ENCODE measurements around the gene PNPLA2.

The PNPLA2 gene

DNA sequence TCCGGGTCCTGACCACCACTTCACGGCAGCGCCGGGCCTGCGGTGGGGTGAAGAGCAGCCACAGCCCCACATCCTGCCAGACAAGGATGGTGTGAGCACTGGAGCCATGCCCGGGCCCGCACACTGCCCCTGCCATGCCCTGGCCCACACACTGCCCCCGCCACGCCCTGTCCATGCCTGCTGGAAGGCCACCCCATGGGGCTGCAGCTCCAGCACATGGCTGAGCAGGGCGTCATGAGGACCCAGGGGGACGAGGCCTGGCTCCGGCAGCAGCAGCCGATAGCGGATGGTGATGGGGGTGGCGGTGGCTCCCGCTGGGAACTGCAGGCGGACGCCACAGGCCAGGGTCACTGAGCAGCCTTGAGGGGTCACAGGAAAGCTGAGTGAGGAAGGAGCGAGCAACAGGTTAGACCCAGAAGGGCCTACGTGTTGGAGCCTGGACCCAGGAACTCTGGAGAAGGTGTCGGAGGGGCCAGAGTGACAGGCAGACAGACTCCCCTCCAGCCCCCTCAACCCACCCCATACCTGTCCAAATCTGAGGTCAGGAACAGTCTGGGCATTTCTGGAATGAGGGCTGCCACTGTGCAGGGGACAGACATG lies 16.6 kb upstream of the PNPLA2 start:
- DNase-seq = no peak
- TF ChIP-seq, protein P1, sequence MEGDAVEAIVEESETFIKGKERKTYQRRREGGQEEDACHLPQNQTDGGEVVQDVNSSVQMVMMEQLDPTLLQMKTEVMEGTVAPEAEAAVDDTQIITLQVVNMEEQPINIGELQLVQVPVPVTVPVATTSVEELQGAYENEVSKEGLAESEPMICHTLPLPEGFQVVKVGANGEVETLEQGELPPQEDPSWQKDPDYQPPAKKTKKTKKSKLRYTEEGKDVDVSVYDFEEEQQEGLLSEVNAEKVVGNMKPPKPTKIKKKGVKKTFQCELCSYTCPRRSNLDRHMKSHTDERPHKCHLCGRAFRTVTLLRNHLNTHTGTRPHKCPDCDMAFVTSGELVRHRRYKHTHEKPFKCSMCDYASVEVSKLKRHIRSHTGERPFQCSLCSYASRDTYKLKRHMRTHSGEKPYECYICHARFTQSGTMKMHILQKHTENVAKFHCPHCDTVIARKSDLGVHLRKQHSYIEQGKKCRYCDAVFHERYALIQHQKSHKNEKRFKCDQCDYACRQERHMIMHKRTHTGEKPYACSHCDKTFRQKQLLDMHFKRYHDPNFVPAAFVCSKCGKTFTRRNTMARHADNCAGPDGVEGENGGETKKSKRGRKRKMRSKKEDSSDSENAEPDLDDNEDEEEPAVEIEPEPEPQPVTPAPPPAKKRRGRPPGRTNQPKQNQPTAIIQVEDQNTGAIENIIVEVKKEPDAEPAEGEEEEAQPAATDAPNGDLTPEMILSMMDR (IDR thresholded peaks at IDR 0.05; ENCODE audit: low read depth, low read length) = no peak
- no peaks in the 10 kb centered on the region for H3K27me3 ChIP-seq
- H3K36me3 ChIP-seq = no peaks in the 10 kb centered on the region
- H3K4me1 ChIP-seq = peaks cover 4% of the 10 kb centered on the region; the same call in 1 of the 2 replicates
- no peaks in the 10 kb centered on the region for H3K9me3 ChIP-seq
- no peak overlapping the region for H3K4me3 ChIP-seq (ENCODE audit: low read depth, low read length)

DNA sequence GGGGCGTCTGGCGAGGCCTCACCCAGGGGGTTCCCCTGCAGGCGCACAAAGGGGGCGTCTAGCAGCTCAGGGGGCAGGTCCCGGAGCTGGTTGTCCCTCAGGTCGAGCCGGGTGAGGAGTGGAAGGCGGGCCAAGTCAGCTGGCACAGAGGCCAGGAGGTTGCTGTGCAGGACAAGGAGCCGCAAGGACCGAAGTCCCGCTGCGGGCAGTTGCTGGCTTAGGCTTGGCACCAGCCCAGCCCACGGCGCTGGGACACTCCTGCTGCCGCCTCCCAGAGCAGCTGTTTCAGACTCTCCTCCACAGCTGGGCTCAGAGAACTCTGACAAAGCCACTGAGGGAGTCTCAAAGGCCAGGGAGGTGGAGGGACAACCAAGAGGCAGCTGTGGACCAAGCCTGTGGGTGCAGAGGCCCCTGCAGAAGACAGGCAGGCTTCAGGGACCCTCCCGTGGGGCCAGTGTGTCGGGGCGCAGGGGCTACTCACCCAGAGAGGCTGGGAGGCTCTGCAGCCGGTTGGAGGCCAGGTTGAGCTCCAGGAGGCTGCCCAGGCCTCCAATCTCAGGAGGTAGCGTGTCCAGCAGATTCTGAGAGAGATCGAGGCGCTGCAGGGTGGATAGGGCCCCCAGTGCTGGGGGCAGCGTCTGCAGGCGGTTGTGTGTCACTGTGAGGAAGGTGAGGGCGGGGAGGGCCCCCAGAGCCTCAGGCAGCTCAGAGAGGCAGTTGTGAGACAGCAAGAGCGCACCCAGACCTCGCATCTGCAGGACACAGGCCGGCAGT lies 15.8 kb upstream of the PNPLA2 start:
- no peak overlapping the region for H3K4me3 ChIP-seq (ENCODE audit: low read depth, low read length)
- no peaks in the 10 kb centered on the region for H3K9me3 ChIP-seq
- DNase-seq = no peak
- no peaks in the 10 kb centered on the region for H3K36me3 ChIP-seq
- peaks cover 4% of the 10 kb centered on the region; the same call in 1 of the 2 replicates for H3K4me1 ChIP-seq
- TF ChIP-seq, protein P1 (IDR thresholded peaks at IDR 0.05; ENCODE audit: low read depth, low read length) = no peak
- H3K27me3 ChIP-seq = no peaks in the 10 kb centered on the region

DNA sequence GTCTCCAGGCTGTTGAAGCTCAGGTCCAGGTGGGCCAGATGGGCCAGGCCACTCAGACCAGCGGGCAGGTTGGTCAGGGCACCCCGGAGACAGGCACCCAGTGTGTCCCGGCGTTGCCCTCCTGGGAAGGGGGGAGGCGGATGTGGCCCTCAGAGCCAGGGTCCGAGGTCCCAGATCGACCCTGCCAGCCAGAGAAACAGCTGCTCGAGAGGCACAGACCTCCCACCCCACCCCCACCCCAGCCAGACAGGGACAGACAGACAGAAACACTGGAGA lies 15.3 kb upstream of the PNPLA2 start:
- H3K4me3 ChIP-seq (ENCODE audit: low read depth, low read length) = no peak overlapping the region
- no peaks in the 10 kb centered on the region for H3K36me3 ChIP-seq
- TF ChIP-seq, protein P1 (IDR thresholded peaks at IDR 0.05; ENCODE audit: low read depth, low read length) = no peak

DNA sequence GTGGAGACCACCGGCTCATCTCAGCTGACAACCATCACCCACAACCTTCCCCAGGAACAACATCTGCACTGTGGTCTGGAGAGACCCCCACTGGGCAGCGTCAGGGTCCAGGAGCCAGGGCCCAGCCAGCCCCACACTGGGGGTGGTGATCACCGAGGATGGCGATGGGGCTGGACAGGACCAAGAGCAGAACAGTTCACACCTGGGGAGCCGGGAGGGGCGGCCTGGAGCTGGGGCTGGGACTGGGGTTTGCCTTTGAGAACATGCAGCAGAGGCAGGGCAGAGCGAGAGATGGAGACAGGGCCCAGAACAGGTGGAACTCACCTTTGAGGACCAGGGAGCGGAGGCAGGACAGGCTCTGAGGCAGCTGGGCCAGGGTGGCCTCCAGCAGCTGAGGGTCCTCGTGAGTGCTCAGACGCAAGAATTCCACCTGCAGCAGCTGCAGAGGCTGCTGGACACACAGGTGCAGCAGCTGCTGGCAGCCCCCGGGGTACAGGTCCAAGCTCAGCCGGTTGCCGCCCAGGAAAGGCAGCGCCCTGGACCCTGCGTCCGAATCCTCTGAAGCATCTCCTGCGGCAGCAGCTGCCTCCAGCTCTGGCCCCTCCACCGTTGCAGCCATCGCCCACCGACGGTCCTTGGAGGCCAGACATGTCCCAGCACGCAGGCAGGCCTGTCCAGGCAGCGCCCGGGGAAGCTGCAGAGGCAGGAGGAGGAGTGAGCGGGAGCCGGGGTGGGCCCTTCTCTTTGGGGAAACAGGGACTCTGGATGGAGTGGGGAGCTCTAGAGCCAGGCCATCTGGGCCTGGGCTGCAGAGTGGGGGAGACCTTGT lies 14.7 kb upstream of the PNPLA2 start:
- Histone ChIP-seq H3K4me1 (peaks cover 4% of the 10 kb centered on the region; the same call in 1 of the 2 replicates), H3K27me3 (no peaks in the 10 kb centered on the region), H3K36me3 (no peaks in the 10 kb centered on the region), H3K9me3 (no peaks in the 10 kb centered on the region), H3K4me3 (ENCODE audit: low read depth, low read length) (peak overlapping the region; percentile 41; the same call in 1 of the 2 replicates)
- DNase-seq = no peak
- TF ChIP-seq, protein P1 (IDR thresholded peaks at IDR 0.05; ENCODE audit: low read depth, low read length) = no peak

More for the DNA sequence above, 15.3 kb upstream of the PNPLA2 start:
- H3K4me1 ChIP-seq = peaks cover 4% of the 10 kb centered on the region; the same call in 1 of the 2 replicates
- no peak for DNase-seq
- H3K27me3 ChIP-seq = no peaks in the 10 kb centered on the region
- no peaks in the 10 kb centered on the region for H3K9me3 ChIP-seq

DNA sequence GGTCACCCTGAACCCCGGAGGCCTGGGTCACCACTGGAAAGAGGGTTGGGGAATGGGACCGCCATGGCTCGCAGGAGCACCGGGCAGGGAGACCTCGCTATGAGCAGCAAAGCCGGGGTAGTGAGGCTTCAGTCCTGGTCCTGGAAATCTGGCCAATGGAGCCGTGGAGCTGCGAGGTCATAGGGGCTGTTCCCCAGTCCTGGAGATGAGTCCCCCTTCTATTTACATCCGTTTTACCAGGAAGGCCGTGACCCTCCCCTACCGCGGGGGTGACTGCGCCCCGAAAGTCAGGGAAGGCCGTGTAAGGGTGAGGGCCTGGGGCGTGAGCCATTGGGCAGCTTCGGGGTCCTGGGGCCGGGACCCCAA lies 14.1 kb upstream of the PNPLA2 start:
- TF ChIP-seq, protein P1 (IDR thresholded peaks at IDR 0.05; ENCODE audit: low read depth, low read length) = no peak
- Histone ChIP-seq H3K36me3 (no peaks in the 10 kb centered on the region), H3K27me3 (no peaks in the 10 kb centered on the region), H3K4me1 (peaks cover 4% of the 10 kb centered on the region; the same call in 1 of the 2 replicates), H3K4me3 (ENCODE audit: low read depth, low read length) (peak overlapping the region; percentile 41), H3K9me3 (no peaks in the 10 kb centered on the region)
- no peak for DNase-seq
